H1 (cell line): ENCODE measurements around the gene SLC6A3. TPM values are rescaled to one million over a fixed set of nuclear protein-coding genes. Genes with fewer than 3 reads are reported as not detected.
A peak's percentile ranks its signal among the peaks of the same experiment; 100 is the strongest.

Source experiments
- CTCF ChIA-PET: fragments of 300-600 bp; sonication (Branson Sonifier 250); formaldehyde crosslinking; loops from one replicate; lab custom pipeline; 2021; ENCODE audit not compliant: partially characterized antibody; lab: Charles Lee
- POLR2A ChIA-PET: fragments of 300-600 bp; sonication (Branson Sonifier 250); formaldehyde crosslinking; loops from one replicate; lab custom pipeline; 2021; ENCODE audit warnings: inconsistent platforms; ENCODE audit not compliant: partially characterized antibody; lab: Charles Lee
- DNase-seq, 2 experiments: peaks; one replicate each; pipeline versions ENCODE4 v3.0.0 to v3.0.0-alpha.2; 2010 to 2022; ENCODE audit warnings: low spot score in 2 of 2, low read depth in 1 of 2, mixed read lengths in 1 of 2
- FAIRE-seq: peaks from 2 replicates; lab custom pipeline; 2011; peaks lifted over from hg19 to GRCh38; lab: Jason Lieb, UNC
- H2AFZ ChIP-seq: 2 replicates; pipeline ENCODE4 v1.8.1; 2012; ENCODE audit warnings: low read length, inconsistent platforms
- H2AK5ac ChIP-seq: 2 replicates; pipeline ENCODE4 v1.6.1; 2013; ENCODE audit warnings: low read depth, low read length
- H2BK120ac ChIP-seq: replicated peaks from 2 replicates; pipeline ENCODE3; 2013; ENCODE audit warnings: low read depth, low read length, inconsistent platforms
- H2BK12ac ChIP-seq: 2 replicates; pipeline ENCODE4 v1.6.1; 2013; ENCODE audit warnings: low read depth, low read length
- H2BK15ac ChIP-seq: 2 replicates; pipeline ENCODE4 v1.6.1; 2013; ENCODE audit warnings: low read length
- H2BK20ac ChIP-seq: 2 replicates; pipeline ENCODE4 v1.6.1; 2013; ENCODE audit warnings: low read length
- H2BK5ac ChIP-seq: 2 replicates; pipeline ENCODE4 v1.6.1; 2013; ENCODE audit warnings: low read depth, low read length
- H3K14ac ChIP-seq: 2 replicates; pipeline ENCODE4 v1.6.1; 2013; ENCODE audit warnings: inconsistent platforms; ENCODE audit not compliant: insufficient read length
- H3K18ac ChIP-seq: 2 replicates; pipeline ENCODE4 v1.6.1; 2013; ENCODE audit warnings: low read length; ENCODE audit errors: extremely low read depth
- H3K23ac ChIP-seq: 2 replicates; pipeline ENCODE4 v1.6.1; 2013; ENCODE audit warnings: inconsistent platforms; ENCODE audit not compliant: insufficient read length
- H3K23me2 ChIP-seq: 2 replicates; pipeline ENCODE4 v1.6.1; 2013; ENCODE audit warnings: low read depth, low read length
- H3K27ac ChIP-seq: 2 replicates; pipeline ENCODE4 v1.6.1; 2011; ENCODE audit warnings: low read depth, low read length, inconsistent platforms
- H3K27me3 ChIP-seq, 4 experiments: replicated peaks in 1 of 4; 1 replicate in 1 of 4; 2 replicates in 3 of 4; pipeline versions ENCODE4 v1.6.1 to v1.8.1; 2011 to 2013; ENCODE audit warnings: low read length in 3 of 4, mild to moderate bottlenecking in 3 of 4, inconsistent platforms in 2 of 4, mixed read lengths in 2 of 4, moderate library complexity in 1 of 4; ENCODE audit not compliant: control insufficient read depth in 3 of 4, insufficient read depth in 3 of 4; ENCODE audit errors: extremely low read depth in 1 of 4
- H3K36me3 ChIP-seq, 4 experiments: 2 replicates each; pipeline versions ENCODE4 v1.6.1 to v1.8.1; 2011 to 2013; ENCODE audit warnings: mild to moderate bottlenecking in 4 of 4, low read length in 3 of 4, moderate library complexity in 2 of 4, control low read depth in 1 of 4, inconsistent platforms in 1 of 4; ENCODE audit not compliant: insufficient read depth in 4 of 4, control insufficient read depth in 2 of 4
- H3K4ac ChIP-seq: replicated peaks from 2 replicates; pipeline ENCODE3; 2013; ENCODE audit warnings: low read length, low read depth, mixed read lengths, inconsistent platforms; ENCODE audit not compliant: insufficient read length
- H3K4me1 ChIP-seq, 4 experiments: replicated peaks in 1 of 4; 1 replicate in 1 of 4; 2 replicates in 3 of 4; pipeline versions ENCODE4 v1.6.1 to v1.8.1; 2011 to 2013; ENCODE audit warnings: low read length in 3 of 4, inconsistent platforms in 2 of 4, mixed read lengths in 1 of 4; ENCODE audit not compliant: insufficient read depth in 4 of 4, control insufficient read depth in 3 of 4
- H3K4me2 ChIP-seq, 2 experiments: 2 replicates each; pipeline versions ENCODE4 v1.6.1 to v1.8.1; 2011 to 2013; ENCODE audit warnings: low read depth in 2 of 2, low read length in 2 of 2, control low read depth in 1 of 2, inconsistent platforms in 1 of 2, mild to moderate bottlenecking in 1 of 2; ENCODE audit not compliant: insufficient read depth in 1 of 2
- H3K4me3 ChIP-seq, 4 experiments: fragments of 200-600, 300-600 bp in 1 of 4; sonication (generic), shearing (Covaris generic), sonication (Bioruptor Twin) in 1 of 4; 2 replicates each; pipeline versions ENCODE4 v1.5.1 to v1.8.1; 2011 to 2016; ENCODE audit warnings: low read length in 4 of 4, low read depth in 3 of 4, control low read depth in 2 of 4, inconsistent platforms in 2 of 4, mild to moderate bottlenecking in 2 of 4, mixed read lengths in 1 of 4, moderate library complexity in 1 of 4; ENCODE audit not compliant: insufficient read depth in 2 of 4; ENCODE audit errors: extremely low read depth in 1 of 4
- H3K56ac ChIP-seq: replicated peaks from 2 replicates; pipeline ENCODE3; 2013; ENCODE audit warnings: low read depth, mild to moderate bottlenecking, mixed read lengths, low read length, inconsistent platforms; ENCODE audit not compliant: insufficient read length
- H3K79me1 ChIP-seq: 2 replicates; pipeline ENCODE4 v1.6.1; 2013; ENCODE audit warnings: low read depth, low read length, control low read depth
- H3K79me2 ChIP-seq, 2 experiments: 2 replicates each; pipeline versions ENCODE4 v1.6.1 to v1.8.1; 2012 to 2013; ENCODE audit warnings: low read length in 2 of 2, mild to moderate bottlenecking in 2 of 2, inconsistent platforms in 1 of 2; ENCODE audit not compliant: insufficient read depth in 2 of 2, control insufficient read depth in 1 of 2
- H3K9ac ChIP-seq, 4 experiments: replicated peaks in 1 of 4; 1 replicate in 1 of 4; 2 replicates in 3 of 4; pipeline versions ENCODE4 v1.6.1 to v1.8.1; 2011 to 2013; ENCODE audit warnings: low read depth in 3 of 4, low read length in 3 of 4, control low read depth in 2 of 4, mild to moderate bottlenecking in 2 of 4, moderate library complexity in 2 of 4, inconsistent platforms in 1 of 4; ENCODE audit errors: extremely low read depth in 1 of 4
- H3K9me3 ChIP-seq, 2 experiments: 2 replicates each; pipeline versions ENCODE4 v1.6.1 to v1.8.1; 2012 to 2013; ENCODE audit warnings: mild to moderate bottlenecking in 2 of 2, moderate library complexity in 2 of 2, control low read depth in 1 of 2, inconsistent platforms in 1 of 2, low read depth in 1 of 2, low read length in 1 of 2, mixed read lengths in 1 of 2; ENCODE audit not compliant: insufficient read depth in 2 of 2
- H4K20me1 ChIP-seq, 2 experiments: replicated peaks in 1 of 2; 2 replicates each; pipeline versions ENCODE3 to v1.8.1; 2011 to 2013; ENCODE audit warnings: inconsistent platforms in 2 of 2, low read length in 2 of 2, mild to moderate bottlenecking in 1 of 2; ENCODE audit not compliant: insufficient read depth in 2 of 2, control insufficient read depth in 1 of 2
- H4K5ac ChIP-seq: 2 replicates; pipeline ENCODE4 v1.6.1; 2013; ENCODE audit warnings: low read length, low read depth, mixed read lengths, inconsistent platforms; ENCODE audit not compliant: insufficient read length
- H4K8ac ChIP-seq: 2 replicates; pipeline ENCODE4 v1.8.0; 2013; ENCODE audit warnings: mild to moderate bottlenecking, moderate library complexity, low read length, inconsistent platforms; ENCODE audit not compliant: insufficient read depth; ENCODE audit errors: extremely low read depth
- H4K91ac ChIP-seq: replicated peaks from 2 replicates; pipeline ENCODE3; 2013; ENCODE audit warnings: low read length, mixed read lengths, inconsistent platforms; ENCODE audit not compliant: insufficient read length
- TEAD4 ChIP-seq: IDR thresholded peaks from 2 replicates; pipeline ENCODE4 v1.6.1; 2012; ENCODE audit warnings: low read depth, low read length, inconsistent platforms, mixed read lengths
- WGBS, 2 experiments: shearing (Covaris generic) in 1 of 2; methylation state at CpG; one replicate each; pipeline versions ENCODE4 v1.1.6 to v1.1.7; 2013 to 2015; ENCODE audit warnings: low lambda C conversion rate in 2 of 2, mixed read lengths in 2 of 2, inconsistent platforms in 1 of 2, low coverage in 1 of 2, missing lambda C conversion rate in 1 of 2; ENCODE audit not compliant: insufficient replicate concordance in 2 of 2, insufficient coverage in 1 of 2, insufficient read length in 1 of 2; ENCODE audit errors: extremely low coverage in 1 of 2, missing lambda C conversion rate in 1 of 2; 5-methylcytosine and 5-hydroxymethylcytosine counted together
- long read RNA-seq, 2 experiments: library from RNA in 1 of 2; library from capped mRNA in 1 of 2; stranded (forward); transcript quantifications; one replicate each; pipeline ENCODE4 v2.0.0, GENCODE V29; 2021; ENCODE audit warnings: inconsistent platforms in 1 of 2
- polyA minus RNA-seq, 3 experiments: library from RNA; depleted of rRNA, polyadenylated mRNA; stranded (reverse); fragments of >200 nt; gene quantifications; 1 replicate in 2 of 3; 2 replicates in 1 of 3; pipeline ENCODE4 v1.2.3, GENCODE V29; 2011
- polyA plus RNA-seq, 7 experiments: library from polyadenylated mRNA; depleted of rRNA in 3 of 7; stranded (reverse) in 5 of 7; unstranded in 2 of 7; fragments of >200 nt in 5 of 7; fragments of 200-250 nt in 2 of 7; gene quantifications; 1 replicate in 5 of 7; 2 replicates in 1 of 7; 4 replicates in 1 of 7; pipeline versions ENCODE4 v1.2.1 to v1.2.3, GENCODE V29; 2011 to 2013; ENCODE audit warnings: missing spikeins in 2 of 7, mixed read lengths in 2 of 7
- total RNA-seq: library from RNA; stranded (reverse); fragmentation: NEBNext Ultra II Directional; extraction: Animal tissue kit (Norgen Biotek cat#: 25700); gene quantifications from 2 replicates; pipeline ENCODE4 v1.2.1, GENCODE V29; 2021
- TF ChIP-seq, protein P1 (sequence below): IDR thresholded peaks from 2 replicates; pipeline ENCODE4 v1.6.1; 2012; ENCODE audit warnings: inconsistent platforms

Gene SLC6A3
- total RNA-seq (0.46 and 0.48 TPM in 2 replicates), polyA plus RNA-seq (2011; rRNA removed) (0.86 and 0.91 TPM in 2 replicates), polyA minus RNA-seq (2011; rRNA and poly(A)+ RNA removed) (1.0 and 1.1 TPM in 2 replicates)
- 0.57 TPM for polyA plus RNA-seq (2011; cell fraction: cytosol; rRNA removed)
- polyA plus RNA-seq (2011; cell fraction: nucleus; rRNA removed), result 1.9 TPM
- 0.55 to 0.88 TPM (median 0.75 TPM) in 4 replicates for polyA plus RNA-seq (2012, experiment 1 of 2)
- polyA plus RNA-seq (2012, experiment 2 of 2), result 0.58 TPM
- polyA plus RNA-seq (2013, experiment 1 of 2), result 0.77 TPM
- 0.94 TPM for polyA plus RNA-seq (2013, experiment 2 of 2)
- 0.44 TPM for polyA minus RNA-seq (2011; cell fraction: cytosol; rRNA and poly(A)+ RNA removed)
- polyA minus RNA-seq (2011; cell fraction: nucleus; rRNA and poly(A)+ RNA removed), result 0.50 TPM
- long read RNA-seq, experiment 1, result 0 reads
- long read RNA-seq, experiment 2, result 0 reads

- H3K79me2 ChIP-seq, result no peaks in the 10 kb centered on the region
- no peak within 1 kb of the TSS; the same call in 1 of the 2 replicates for H3K18ac ChIP-seq
- H2BK20ac ChIP-seq, result no peak within 1 kb of the TSS
- H3K9ac ChIP-seq, result no peak within 1 kb of the TSS
- no peak within 1 kb of the TSS for H4K5ac ChIP-seq
- peak within 1 kb of the TSS; percentile 73; the same call in 1 of the 2 replicates for H2AFZ ChIP-seq
- H3K14ac ChIP-seq, result no peak within 1 kb of the TSS
- no peak within 1 kb of the TSS for H4K91ac ChIP-seq
- H3K27me3 ChIP-seq, result peaks cover 30 to 73% (median 62%) of the 10 kb centered on the region in 4 experiments
- POLR2A ChIA-PET, result interaction anchor here (1.0 kb wide), 1 partner anchor 13 kb away, joined by 3 read pairs; no protein-coding TSS in a partner anchor
- CTCF ChIA-PET, result no interaction called here
- H3K9me3 ChIP-seq, result no peaks in the 10 kb centered on the region
- H4K20me1 ChIP-seq, result peaks cover 2 to 7% of the 10 kb centered on the region in 2 experiments
- no peak within 1 kb of the TSS for H3K23ac ChIP-seq
- H2BK12ac ChIP-seq, result no peak within 1 kb of the TSS
- no peak within 1 kb of the TSS for H3K56ac ChIP-seq
- H3K4me1 ChIP-seq, result peaks cover 0 to 6% (median 0%) of the 10 kb centered on the region in 4 experiments; a peak in 3 of 7 replicates
- H3K23me2 ChIP-seq, result peaks cover 14% of the 10 kb centered on the region; the same call in 1 of the 2 replicates
- TF ChIP-seq TEAD4, result no peak
- TF ChIP-seq, protein P1, sequence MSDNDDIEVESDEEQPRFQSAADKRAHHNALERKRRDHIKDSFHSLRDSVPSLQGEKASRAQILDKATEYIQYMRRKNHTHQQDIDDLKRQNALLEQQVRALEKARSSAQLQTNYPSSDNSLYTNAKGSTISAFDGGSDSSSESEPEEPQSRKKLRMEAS, result 0 out of 2 replicates have a peak, but pooled peaks have one; percentile 19
- peak within 1 kb of the TSS; percentile 88; the same call in 1 of the 2 replicates for H2BK15ac ChIP-seq
- H3K4me3 ChIP-seq, result peak within 1 kb of the TSS; percentile 36 to 71 (median 41)
- no peak within 1 kb of the TSS for H3K27ac ChIP-seq
- H3K36me3 ChIP-seq, result no peaks in the 10 kb centered on the region
- H3K4me2 ChIP-seq, result peak within 1 kb of the TSS; percentile 71 to 95
- DNase-seq (peak in 1 of 2 experiments; percentile 84), FAIRE-seq (no peak)
- H3K79me1 ChIP-seq, result no peaks in the 10 kb centered on the region
- peak within 1 kb of the TSS; percentile 63 for H4K8ac ChIP-seq
- H2AK5ac ChIP-seq, result no peak within 1 kb of the TSS
- no peak within 1 kb of the TSS for H3K4ac ChIP-seq
- no peak within 1 kb of the TSS for H2BK5ac ChIP-seq
- WGBS, 2 experiments, result 3% methylated on average over 12 of the region's 52 CpGs; no CpG with 5 or more reads in 1 of the 2 experiments
- no peak within 1 kb of the TSS for H2BK120ac ChIP-seq
Measured at GRCh38 chr5:1445313-1445688, at the start of gene SLC6A3. Gene SLC6A3 (minus strand): TSS chr5:1445440. CDS start chr5:1443197, 2,243 bp downstream.
